Cardiac fibroblast (primary cell): ENCODE measurements around the gene EEPD1.

Experiments
- DNase-seq, 2 donors: peaks; one replicate each; pipeline versions ENCODE4 v3.0.0 to v3.0.0-alpha.2; 2010; ENCODE audit warnings: low read depth in 2 of 2
- H3K4me3 ChIP-seq, 2 donors: replicated peaks in 1 of 2; 1 replicate in 1 of 2; 2 replicates in 1 of 2; pipeline ENCODE4 v1.5.1; 2011; ENCODE audit warnings: low read depth in 2 of 2, low read length in 2 of 2, mild to moderate bottlenecking in 2 of 2, moderate library complexity in 1 of 2
- TF ChIP-seq, protein P1 (sequence below): IDR thresholded peaks from one replicate; pipeline ENCODE4 v1.5.1; 2011; ENCODE audit warnings: low read depth, mild to moderate bottlenecking, low read length, inconsistent platforms

EEPD1 gene

DNA sequence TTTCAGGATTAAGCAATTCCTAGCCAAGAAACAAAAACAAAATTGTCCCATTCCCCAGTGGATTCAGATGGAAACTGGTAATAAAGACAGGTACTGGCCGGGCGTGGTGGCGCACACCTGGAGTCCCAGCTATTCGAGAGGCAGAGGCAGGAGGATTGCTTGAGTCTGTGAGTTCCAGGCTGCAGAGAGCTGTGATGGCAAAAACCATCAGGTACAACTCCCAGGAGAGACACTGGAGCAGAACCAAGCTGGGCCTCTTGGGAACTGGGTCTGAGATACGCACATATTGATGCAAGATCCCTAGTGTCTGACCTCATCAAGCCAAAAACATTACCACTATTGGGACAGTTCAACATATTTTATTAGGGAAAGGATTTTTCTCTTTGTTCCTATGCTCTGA, 152.6 kb downstream of the EEPD1 start:
- DNase-seq: no peak
- H3K4me3 ChIP-seq: no peak overlapping the region
- TF ChIP-seq, protein P1, sequence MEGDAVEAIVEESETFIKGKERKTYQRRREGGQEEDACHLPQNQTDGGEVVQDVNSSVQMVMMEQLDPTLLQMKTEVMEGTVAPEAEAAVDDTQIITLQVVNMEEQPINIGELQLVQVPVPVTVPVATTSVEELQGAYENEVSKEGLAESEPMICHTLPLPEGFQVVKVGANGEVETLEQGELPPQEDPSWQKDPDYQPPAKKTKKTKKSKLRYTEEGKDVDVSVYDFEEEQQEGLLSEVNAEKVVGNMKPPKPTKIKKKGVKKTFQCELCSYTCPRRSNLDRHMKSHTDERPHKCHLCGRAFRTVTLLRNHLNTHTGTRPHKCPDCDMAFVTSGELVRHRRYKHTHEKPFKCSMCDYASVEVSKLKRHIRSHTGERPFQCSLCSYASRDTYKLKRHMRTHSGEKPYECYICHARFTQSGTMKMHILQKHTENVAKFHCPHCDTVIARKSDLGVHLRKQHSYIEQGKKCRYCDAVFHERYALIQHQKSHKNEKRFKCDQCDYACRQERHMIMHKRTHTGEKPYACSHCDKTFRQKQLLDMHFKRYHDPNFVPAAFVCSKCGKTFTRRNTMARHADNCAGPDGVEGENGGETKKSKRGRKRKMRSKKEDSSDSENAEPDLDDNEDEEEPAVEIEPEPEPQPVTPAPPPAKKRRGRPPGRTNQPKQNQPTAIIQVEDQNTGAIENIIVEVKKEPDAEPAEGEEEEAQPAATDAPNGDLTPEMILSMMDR: no peak

DNA sequence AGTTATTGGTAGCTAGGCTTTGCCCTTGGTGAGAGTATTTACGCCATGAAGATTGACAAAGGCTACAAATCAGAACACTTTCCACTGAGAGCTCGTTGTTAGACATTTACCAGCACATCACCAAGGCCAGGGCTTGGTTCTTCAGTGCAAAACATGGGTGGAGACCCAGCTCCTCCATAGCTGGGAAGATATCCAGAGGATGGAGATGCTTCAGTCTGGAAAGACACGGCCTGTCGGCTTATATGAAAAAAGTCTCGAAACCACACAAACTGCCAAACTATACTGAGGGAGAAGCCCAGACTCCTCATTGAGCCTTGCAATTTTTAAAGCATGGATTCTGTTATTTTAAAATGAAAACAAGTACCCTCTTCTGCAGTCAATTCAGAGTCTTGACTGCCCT, 153.2 kb downstream of the EEPD1 start:
- no peak for DNase-seq
- H3K4me3 ChIP-seq: no peak overlapping the region
- TF ChIP-seq, protein P1: no peak

DNA sequence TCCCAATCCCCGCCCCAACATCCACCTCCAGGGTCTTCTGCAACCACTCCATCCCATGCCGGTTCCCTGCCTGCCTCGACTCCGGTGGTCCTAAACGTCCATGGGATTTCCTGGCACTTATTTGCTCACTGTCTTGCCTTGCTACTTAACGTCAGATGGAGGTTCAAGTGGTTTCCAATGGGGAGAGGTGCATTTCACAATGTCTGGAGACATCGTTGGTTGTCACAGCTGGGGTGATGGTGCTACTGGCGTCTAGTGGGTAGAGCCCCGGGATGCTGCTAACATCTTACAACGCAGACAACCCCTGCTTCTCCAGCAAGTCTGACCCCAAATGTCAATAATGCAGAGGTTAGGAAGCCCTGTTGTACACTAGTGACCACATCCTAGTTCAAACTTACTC, 153.7 kb downstream of the EEPD1 start:
- H3K4me3 ChIP-seq: no peak overlapping the region
- TF ChIP-seq, protein P1: no peak
- no peak for DNase-seq

DNA sequence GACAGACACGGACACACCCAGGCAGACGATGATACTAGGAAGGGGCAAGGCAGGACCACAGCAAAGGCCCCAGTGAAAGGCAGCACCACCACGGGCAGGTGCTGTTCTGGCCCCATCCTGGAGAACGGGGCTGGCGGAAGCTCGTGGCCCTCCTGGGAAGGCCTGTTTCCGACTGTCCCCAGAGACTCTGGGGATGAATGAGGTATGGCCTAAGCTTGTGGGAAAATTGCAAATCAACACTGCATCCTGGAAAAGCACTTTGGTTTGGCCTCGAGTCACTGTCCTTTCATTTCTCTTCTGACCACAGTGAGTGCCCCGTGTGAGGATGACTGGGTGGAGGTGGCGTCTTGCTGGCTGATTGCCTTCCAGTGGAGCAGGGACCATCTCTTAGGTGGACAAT, 155.0 kb downstream of the EEPD1 start:
- DNase-seq: no peak

DNA sequence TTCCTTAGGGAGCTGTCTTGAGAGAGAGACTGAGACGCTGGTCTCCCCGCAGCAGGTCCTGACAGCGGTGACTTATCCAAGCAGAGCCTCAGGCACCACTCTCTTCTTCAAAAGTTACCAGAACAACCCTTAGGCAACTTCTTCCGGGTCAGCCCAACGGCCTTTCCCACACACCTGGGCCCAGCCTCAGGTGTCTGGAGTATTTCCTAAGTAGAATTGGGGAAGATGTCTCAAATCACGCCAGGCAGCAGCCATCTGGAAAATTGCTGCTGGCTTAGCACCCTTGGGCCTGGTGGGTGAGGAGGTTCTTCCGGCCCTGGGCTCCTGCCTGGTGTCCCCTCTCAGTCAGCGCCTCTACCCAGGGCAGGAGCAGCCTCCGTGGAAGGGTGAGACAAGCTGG, 156.2 kb downstream of the EEPD1 start:
- H3K4me3 ChIP-seq: no peak overlapping the region
- DNase-seq: no peak
- TF ChIP-seq, protein P1: no peak

More for the DNA sequence above, 155.0 kb downstream of the EEPD1 start:
- TF ChIP-seq, protein P1: no peak
- H3K4me3 ChIP-seq: no peak overlapping the region

DNA sequence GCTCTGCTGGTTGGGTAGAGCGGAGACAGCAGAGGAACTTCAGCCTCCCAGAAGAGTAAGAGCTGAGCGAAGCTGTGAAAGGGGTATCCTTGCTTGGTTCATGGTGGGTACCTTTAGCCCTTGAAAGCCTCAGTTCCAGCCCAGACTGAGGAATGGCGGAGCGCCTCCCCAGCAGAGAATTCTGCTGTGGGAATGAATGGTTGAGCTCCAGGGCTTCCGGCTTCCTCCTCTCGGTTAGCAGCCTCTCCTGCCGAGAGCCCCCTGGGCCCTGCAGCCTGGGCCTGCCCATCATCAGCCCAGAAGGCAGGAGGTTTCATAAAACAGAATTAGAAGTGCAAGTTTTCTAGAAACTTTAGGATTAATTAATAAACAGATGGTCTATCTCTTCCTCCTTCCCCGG, 156.7 kb downstream of the EEPD1 start:
- H3K4me3 ChIP-seq: no peak overlapping the region
- TF ChIP-seq, protein P1: no peak
- no peak for DNase-seq

DNA sequence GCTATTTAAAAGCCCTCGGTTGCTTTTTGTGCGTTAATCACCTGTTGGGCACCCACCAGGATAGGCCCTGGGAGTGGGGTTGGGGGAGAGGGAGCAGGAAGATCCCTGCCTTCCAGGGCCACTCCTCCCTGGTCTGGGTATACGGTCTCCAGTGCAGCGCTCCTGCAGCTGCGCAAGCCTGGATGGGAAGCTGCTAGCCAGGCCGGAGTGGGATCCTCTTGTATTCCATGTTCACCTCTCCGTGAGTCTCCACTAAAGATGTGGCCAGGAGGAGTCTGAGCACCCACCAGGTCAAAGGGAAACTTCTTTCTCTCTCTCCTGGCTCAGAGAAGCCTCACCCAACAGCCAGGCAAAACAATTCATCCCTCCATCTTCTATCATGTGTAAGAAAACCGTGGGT, 157.8 kb downstream of the EEPD1 start:
- DNase-seq: no peak
- TF ChIP-seq, protein P1: no peak

More for the DNA sequence above, 157.8 kb downstream of the EEPD1 start:
- H3K4me3 ChIP-seq: no peak overlapping the region
